Measurements from ENCODE around the gene EDNRB. TPM values are rescaled to one million over a fixed set of nuclear protein-coding genes. Genes with fewer than 3 reads are reported as not detected.
"Not testable (repeated sequence)": the region's sequence is repeated elsewhere in the genome, so short reads cannot be mapped to it uniquely, and the experiment has no call there.

EDNRB gene
- total RNA-seq (2014; rRNA removed; shearing (Covaris generic)), result 0.52 and 0.67 TPM in 2 replicates
- 0.17 and 0.21 TPM in 2 replicates for polyA plus RNA-seq (2014; cell fraction: nucleus; rRNA removed)

DNA sequence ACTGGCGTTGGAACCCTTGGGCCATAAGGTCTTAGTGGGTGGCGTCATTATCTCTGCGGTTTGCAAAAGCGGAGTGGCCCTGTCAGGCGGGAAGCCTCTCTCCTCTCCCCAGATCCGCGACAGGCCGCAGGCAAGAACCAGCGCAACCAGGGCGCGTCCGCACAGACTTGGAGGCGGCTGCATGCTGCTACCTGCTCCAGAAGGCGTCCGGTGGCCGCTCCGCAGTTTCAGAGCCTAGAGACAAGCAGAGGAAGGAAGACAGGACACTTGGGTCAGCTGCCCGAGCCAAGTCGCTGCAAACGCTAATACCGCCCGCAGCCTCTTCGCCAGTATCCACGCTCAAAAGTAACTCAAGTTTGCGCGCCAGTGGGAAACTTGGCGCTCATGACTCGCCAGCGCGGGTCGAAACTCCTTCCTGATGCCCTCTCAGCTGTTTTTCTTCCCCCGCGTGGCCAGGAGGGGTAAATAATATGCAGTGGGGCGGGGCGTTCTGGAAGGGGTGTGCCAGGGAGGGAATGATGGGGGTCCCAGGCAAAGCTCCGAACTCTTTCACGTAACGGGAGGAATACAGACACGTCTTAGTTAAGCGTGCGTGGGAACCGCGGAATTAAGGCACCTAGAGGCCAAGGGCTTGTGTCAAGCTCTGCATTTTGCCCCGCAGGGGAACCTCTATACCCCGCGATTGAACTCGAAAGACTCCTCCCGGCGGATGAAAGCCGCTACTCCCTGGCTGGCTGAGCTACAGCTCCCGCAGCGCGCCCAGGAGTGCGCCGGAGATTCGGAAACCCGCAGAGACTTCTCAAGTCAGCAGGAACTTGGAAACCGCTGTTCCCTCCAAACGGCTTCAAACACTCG, at the start of gene EDNRB:
Gene EDNRB, minus strand, starts transcription at position 441 of the 855 bp plus-strand sequence. Its CDS starts 258 bp downstream, at position 183.
- DNase-seq (ENCODE audit: extremely low read depth, low read depth), result peak; percentile 5

DNA sequence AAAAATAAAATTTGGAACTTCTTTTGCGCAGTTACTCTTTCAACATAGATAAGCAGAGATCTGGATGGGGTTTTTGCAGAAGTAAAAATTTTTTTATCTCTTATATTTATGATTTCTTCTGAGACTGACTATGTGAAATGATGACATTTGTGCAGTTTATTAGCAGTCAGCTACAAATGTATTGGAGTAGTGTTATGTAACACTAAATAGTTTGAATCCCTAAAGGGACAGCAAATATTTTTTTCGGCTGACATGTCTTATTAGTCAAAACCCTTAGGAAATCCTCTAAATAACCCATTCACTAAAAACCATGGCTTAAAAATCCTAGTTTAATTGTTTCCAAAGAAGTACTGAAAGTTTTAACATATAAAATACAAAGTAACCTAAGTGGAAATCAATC, 48.0 kb upstream of the EDNRB start:
- DNase-seq (ENCODE audit: extremely low read depth, low read depth), result no peak

DNA sequence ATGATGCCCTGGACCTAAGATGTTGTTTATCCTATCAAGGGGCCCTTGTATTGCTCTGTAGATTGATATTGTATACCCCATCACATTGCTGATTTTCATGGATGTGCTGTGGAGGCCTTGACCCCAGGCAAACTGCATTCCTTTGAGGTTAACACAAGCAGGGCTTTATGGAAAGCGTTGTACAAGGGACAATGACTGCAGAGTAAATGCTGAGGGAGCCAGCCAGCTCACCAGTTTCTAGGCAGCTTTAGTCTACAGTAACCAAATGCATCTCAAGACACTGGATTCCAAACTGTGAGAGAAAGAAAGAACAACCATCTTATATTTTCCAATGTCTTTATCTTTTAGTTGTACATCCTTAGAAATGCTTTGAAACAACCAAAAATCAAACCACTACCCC, 34.1 kb upstream of the EDNRB start:
- DNase-seq (ENCODE audit: extremely low read depth, low read depth), result no peak

DNA sequence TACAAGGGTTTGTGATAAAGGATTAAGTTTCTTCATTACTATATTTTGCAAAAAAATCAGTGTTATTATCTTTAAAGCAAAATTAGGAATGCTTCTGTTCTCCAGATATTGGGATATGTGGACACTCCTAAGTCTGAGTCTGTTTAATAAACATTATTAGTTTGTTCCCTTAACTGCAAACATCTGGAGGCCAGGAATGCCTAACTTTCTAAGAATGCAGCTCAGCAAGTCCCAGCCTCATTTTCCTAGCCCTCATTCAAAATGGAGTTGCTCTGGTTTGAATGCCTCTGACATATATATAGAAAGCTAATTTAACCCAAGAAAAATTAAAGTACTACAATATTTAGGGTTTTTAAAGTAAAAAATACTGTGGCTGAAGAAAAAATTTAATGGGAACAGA, 33.6 kb upstream of the EDNRB start:
- DNase-seq (ENCODE audit: extremely low read depth, low read depth), result no peak

DNA sequence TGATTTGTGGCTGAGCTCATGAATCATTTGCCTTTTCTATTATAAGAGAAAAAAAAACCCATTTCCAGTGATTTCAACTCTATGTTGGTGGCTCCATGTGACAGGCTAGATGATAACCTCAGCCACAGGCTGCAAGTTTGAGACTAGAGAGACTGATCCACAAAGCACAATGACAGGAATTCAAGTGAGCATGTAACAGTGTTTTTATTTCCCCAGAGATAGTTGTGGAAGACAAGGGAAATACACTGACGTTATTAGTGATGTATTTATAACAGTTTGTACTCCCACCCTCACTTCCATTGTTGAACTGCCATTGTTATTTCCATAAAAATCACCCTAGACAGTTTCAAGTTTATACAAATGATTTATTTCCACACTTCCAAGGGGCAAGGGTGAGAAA, 27.9 kb upstream of the EDNRB start:
- no peak for DNase-seq (ENCODE audit: extremely low read depth, low read depth)

DNA sequence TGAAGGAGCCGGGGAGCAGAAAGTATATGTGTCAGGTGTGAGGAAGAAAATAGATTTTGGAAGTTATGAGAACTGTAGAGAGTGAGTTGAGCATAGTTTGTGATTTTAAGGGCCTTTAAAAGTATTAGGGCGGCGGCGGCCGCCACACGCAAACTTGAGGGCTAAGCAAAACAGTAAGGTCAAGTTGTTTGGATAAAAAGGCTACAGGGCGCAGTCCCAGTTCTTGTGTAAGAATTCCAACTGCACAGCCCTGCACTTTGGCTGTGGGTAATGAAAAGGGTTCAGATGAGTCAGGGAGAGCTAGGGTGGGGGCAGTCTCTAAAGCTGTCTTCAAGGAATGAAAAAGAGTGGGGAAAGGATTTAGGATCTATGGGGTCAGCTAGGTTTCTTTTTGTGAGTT, 16.4 kb upstream of the EDNRB start:
- not testable (repeated sequence) for DNase-seq (ENCODE audit: extremely low read depth, low read depth)

DNA sequence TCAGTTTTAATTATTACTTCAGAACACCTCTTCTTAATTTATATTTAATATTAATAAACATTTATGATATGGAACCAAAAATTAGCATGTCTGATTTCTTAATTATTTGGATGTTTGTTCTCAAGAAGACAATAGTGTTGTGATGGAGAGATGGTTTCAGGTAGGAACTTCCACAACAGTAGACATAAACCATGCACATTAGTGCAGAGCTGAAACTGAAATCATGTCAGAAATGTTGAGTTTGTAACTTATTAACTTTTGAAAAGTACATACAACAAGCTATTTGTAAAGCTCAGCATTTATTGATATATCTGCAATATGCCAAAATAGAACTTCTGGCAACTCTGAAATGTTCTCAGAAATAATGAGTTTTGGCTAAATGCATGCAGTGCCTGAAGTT, 11.8 kb upstream of the EDNRB start:
- no peak for DNase-seq (ENCODE audit: extremely low read depth, low read depth)

DNA sequence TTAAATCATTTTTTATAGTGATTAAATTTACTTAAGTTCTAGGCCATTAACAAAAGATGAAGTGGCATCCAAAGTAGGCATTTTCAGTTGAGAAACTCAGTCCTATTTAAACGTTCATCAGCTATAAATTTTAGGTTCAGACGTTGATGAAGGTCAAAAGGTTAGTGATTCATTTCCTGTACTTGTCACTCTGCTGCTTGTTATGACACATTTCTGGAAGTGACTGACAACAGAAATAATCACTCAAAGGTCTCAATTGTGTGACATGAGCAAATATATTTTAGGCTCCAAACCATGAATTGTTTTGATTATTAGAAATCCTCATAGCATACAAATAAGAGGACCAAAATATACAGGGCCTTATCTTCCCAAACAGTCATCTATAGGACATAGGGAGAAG, 10.3 kb upstream of the EDNRB start:
- peak; percentile 13 for DNase-seq (ENCODE audit: extremely low read depth, low read depth)

DNA sequence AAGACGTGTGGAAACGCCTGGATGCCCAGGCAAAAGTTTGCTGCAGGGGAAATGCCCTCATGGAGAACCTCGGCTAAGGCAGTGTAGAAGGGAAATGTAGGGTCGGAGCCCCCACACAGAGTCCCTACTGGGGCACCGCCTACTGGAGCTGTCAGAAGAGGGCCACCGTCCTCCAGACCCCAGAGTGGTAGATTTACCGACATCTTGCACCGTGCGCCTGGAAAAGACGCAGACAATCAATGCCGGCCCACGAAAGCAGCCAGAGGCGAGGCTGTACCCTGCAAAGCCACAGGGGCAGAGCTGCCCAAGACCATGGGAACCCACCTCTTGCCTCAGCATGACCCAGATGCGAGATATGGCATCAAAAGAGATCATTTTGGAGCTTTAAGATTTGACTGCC, 7.0 kb upstream of the EDNRB start:
- no peak for DNase-seq (ENCODE audit: extremely low read depth, low read depth)

DNA sequence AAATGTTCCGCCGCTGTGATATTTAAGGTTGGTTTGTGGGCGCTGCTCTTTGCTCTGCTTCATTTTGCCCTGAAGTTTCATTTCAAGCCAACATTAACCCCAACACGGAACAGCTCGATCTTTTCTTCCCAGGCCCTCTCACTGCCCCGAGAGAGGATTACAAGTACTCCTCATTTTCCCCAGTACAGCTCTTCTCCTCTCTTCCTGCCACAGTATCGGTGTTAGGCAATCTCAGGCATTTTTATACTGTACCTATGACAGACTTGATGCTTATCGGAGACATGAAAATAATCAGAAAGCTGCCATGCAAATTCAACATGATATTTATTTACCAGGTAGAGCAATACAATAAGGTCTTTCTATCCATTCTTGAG, 1.3 kb upstream of the EDNRB start:
- no peak for DNase-seq (ENCODE audit: extremely low read depth, low read depth)

DNA sequence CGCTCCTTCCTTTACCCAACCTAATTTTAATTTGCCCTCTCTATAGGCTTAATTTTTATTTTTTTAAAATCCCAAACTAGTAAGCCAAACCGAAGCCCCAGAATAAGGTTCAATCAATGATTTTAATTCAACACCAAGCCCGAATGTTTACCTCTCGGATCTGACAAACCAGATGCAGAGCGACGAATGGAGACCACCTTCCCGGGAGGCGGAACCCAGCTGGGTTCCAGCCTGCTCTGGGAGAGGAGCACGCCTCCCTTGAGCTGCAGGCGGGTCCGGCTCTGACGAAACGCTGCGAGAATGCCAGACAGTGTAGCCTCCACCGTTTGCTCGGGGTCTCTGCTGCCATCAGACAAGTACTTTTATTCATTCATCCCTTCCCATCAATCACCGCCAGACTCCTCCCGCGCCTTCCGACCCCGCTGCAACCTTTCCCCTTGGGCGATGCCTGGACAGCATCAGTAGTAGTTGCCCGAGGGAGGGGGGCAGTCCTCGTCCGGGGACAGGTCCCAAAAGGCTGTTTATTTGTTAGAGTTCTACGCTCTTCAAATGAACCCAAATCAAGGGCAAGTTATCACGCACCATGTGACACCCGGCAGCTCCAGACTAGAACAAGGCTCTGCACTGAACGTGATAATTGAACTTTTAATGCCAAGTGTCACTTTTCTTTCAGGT, 752 bp upstream of the EDNRB start:
- DNase-seq (ENCODE audit: extremely low read depth, low read depth), result no peak

DNA sequence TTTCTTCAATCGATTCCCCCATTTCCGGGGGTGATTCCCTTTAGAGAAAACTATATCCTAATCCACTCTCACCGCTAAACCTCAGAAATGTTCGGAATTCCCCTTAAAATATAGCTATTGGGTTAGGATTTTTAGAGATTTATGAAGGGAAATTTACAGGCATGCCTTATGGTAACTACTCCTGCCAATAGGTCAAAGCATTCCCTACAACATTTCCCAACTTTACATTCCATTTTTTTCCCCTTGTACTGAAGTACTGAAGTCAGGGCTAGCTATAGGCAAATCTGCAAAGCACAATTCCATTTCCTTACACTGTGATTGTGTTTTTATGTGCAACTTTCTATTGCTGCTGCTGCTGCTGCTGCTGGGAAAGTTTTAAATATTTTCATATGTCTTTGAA, 2.1 kb downstream of the EDNRB start:
- DNase-seq (ENCODE audit: extremely low read depth, low read depth), result no peak

DNA sequence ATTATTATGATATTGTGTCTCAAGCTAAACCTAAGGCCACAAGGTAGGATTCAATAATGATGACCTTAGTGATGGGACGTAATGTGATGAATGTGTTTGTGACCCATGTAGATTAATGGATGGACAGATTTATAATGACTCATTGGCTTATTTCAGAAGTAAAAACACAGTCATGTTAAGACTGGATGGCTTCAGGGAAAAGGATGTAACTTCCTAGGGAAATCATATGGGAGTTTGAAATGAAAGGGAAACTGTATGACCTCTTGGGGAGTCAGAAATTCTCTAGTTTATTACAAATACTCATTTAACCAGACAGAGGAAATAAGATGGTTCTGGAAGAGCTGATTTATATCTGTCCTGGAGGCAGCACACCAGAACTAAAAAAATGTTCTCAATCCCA, 2.9 kb downstream of the EDNRB start:
- no peak for DNase-seq (ENCODE audit: extremely low read depth, low read depth)

DNA sequence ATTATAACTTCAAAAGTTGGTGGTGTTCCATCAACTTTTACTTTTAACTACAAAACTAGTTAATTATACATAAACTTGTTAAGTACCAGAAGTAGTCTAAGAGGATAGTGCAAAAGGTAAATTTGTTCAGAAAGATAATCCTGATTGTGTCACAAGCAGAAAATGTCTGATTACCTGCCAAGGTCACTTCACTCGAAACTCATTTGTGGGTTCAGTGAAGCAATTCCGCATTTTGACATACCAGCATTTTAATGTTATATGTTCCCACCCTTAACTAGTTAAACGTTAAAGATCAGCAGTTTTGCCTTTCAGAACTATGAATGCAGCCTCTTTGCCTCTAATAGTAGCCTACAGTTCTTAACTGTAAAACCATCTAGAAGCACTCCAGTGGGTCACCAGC, 5.6 kb downstream of the EDNRB start:
- DNase-seq (ENCODE audit: extremely low read depth, low read depth), result no peak

DNA sequence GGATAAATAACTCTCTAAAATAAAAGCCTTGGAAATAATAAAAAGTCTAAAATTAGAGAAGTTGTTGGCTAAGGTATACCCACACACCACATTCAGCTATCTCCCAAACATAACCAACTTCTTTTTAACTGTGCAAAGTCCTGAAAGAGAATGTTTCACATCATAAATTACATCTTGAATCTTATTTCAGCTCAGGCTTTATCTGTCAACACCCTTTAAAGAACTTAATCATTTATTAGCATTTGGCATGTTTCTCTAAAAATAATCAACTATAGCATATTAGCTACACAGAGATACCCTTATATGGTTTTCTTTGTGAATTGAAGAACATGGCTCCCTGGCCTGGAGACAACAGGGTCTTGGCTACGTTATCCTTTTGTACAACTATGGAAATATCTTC, 6.9 kb downstream of the EDNRB start:
- DNase-seq (ENCODE audit: extremely low read depth, low read depth), result no peak

DNA sequence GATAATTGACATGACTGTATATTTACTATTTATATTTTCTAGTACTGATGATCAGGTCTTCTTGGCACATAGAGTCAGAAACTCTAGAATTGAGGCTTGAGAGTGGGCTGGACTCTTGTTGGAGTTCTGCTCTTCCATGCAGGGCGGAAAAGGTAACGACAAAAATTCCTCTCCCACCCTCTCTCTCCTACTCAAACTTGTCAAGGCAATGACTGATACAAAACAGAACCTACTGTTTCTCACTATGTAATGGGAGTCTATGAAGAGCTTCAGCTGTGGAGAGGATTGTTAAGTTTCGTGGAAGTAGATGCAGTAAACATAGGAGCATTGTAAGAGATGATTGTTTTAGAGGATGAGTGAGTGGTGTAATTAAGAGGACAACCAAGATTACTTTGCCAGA, 8.8 kb downstream of the EDNRB start:
- DNase-seq (ENCODE audit: extremely low read depth, low read depth), result no peak

DNA sequence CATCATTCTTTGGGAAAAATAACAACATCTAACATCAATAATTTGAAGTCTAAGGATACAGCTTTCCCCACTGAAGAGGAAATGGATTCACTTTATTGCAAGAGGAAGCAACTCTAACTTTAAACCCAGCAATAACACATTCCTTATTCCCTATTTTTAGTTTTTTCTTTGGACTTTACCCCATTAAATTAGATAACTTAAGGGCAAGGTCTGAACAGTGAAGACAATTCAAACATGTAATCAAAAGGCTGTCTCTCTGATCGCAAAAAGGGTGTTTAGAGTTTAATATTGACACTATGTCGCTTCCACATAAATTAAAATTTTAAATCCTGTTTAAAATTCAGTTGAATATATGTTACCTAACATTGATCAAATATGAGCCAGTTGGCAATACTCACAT, 10.1 kb downstream of the EDNRB start:
- no peak for DNase-seq (ENCODE audit: extremely low read depth, low read depth)

DNA sequence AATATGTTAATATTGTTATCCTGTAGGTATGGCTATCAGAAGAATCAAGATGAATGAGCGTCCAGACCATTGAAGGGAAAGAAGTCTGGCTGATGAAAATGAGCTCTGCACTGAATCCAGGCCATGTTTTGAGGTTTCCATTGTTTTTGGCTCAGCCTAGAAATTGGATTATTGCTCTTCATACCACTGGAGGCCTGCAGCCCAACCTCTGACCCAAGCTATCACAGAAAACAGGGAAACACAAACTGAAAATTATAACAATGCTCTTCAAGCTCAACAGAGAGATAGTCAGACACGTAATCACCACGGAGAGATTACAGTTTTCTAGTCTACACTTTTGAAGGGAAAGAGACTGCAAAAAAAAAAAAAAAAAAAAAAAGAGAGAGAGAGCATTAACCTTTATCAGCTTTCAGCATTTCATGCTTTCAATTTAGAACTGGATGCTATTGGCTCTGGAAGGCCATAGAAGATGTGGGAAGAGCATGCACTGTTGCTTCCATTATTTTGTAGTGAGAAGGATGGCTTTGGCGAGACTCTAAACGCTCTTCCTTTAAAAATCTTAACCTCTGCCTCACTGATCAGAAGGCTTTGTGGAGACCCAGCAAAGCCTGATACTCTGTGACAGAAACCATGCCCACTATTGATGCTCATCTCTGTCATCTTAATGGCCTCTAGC, 10.8 kb downstream of the EDNRB start:
- DNase-seq (ENCODE audit: extremely low read depth, low read depth), result no peak

DNA sequence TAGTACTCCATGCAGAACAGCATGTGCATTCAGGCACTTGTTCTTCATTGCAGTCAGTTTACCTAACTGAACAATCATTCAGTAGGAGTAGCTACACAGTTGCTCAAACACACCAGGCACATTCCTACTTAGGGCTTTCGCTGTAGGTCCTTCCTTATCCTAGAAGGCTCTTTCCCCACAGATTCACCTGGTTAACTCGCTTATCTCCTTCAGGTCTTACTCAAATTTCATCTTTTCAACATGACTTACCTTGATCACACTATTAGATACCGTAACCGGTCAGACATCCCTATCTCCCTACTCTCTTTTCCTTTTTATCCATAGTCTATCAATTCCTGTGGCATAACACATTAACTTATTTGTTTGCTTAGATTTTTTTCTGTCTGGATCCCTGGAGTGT, 14.6 kb downstream of the EDNRB start:
- no peak for DNase-seq (ENCODE audit: extremely low read depth, low read depth)

DNA sequence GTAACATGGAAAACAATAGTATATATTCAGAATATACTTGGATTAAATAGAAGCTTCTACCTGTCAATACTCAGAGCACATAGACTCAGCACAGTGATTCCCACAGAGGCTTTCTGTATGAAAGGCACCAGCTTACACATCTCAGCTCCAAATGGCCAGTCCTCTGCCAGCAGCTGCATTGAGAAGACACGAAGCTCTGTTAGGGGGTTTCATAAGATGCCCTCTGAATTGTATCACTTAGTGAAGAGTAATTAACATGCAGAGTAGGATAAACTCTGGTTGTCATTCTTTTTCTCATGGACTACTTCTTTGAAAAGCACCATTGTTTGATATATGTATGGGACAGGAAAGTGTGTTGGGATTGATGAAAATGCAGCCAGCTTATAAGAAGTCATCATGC, 15.2 kb downstream of the EDNRB start:
- DNase-seq (ENCODE audit: extremely low read depth, low read depth), result no peak

DNA sequence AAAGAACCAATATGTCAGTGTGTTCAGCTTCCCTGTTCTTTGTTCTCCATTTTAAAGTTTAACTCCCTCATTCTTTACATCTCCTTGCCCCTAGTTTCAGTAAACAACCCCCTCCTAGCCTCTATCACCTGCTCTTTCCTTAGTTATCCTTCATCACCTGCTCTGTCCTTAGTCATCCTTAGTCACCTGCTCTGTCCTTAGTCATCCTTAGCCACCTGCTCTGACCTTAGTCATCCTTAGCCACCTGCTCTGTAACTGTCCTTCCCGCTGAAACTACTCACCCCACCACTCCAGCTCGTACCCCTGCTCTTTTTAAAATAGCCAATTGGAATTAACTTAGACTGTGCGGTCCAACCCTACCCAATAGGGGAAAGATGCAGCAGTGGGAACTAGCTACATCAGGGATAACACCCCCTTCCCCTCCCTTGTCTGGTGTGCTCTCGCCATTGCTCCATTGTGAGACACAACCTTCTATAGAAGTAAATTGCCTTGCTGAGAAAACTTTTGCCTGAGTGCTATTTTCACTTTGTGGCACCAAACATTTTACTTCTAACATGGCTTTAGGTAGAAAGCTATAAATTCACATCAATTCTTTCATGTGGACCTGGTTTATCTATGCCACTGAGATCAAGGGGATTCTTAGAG, 16.2 kb downstream of the EDNRB start:
- DNase-seq (ENCODE audit: extremely low read depth, low read depth), result no peak
